HCT116 (cell line): Measurements from ENCODE around the gene KISS1R.

ENCODE experiments used
- CTCF ChIP-seq, 3 experiments: fragments of 200-600 bp in 1 of 3; sonication (generic) in 1 of 3; IDR thresholded peaks in 2 of 3; conservative IDR thresholded peaks in 1 of 3; 2 replicates each; pipeline ENCODE4 v1.5.1; 2012 to 2017; ENCODE audit warnings: low read depth in 2 of 3, low read length in 2 of 3, antibody characterized with exemption in 1 of 3, borderline replicate concordance in 1 of 3, control low read depth in 1 of 3, mild to moderate bottlenecking in 1 of 3, mixed read lengths in 1 of 3, mixed run types in 1 of 3, moderate library complexity in 1 of 3; ENCODE audit not compliant: insufficient read depth in 1 of 3
- EZH2 ChIP-seq: fragments of 200-600 bp; sonication (generic); IDR thresholded peaks from 2 replicates; pipeline ENCODE4 v1.6.1; 2017; ENCODE audit warnings: antibody characterized with exemption, mixed run types
- EZH2phosphoT487 ChIP-seq: fragments of 200-600 bp; IDR thresholded peaks from 2 replicates; pipeline ENCODE4 v1.6.1; 2018; ENCODE audit warnings: antibody characterized with exemption, borderline replicate concordance
- POLR2A ChIP-seq: IDR thresholded peaks from 2 replicates; pipeline ENCODE4 v1.7.0; 2011; ENCODE audit warnings: borderline replicate concordance; ENCODE audit not compliant: insufficient read depth, insufficient read length; ENCODE audit errors: extremely low read depth
- RAD21 ChIP-seq: IDR thresholded peaks from 2 replicates; pipeline ENCODE4 v1.6.1; 2012; ENCODE audit warnings: low read depth, mild to moderate bottlenecking
- REST ChIP-seq: IDR thresholded peaks from 2 replicates; pipeline ENCODE4 v1.6.1; 2012; ENCODE audit warnings: low read depth

GRCh38 chr19:952680-953444 is 35.7 kb downstream of the KISS1R start:
- no peak for TF ChIP-seq CTCF (IDR thresholded peaks at IDR 0.05 in 2 of 3, conservative IDR thresholded peaks at IDR 0.05 in 1 of 3; ENCODE audit: borderline replicate concordance in 1 of 3, insufficient read depth in 1 of 3, low read depth in 2 of 3, low read length in 2 of 3)
- no peak for TF ChIP-seq POLR2A
- TF ChIP-seq REST: no peak
- no peak for TF ChIP-seq EZH2phosphoT487
- no peak for TF ChIP-seq EZH2
- no peak for TF ChIP-seq RAD21
